GM21619 (cell line): Measurements from ENCODE around the gene HIVEP3.

ENCODE experiments used
- ATAC-seq: cut with Tn5 transposase; IDR thresholded peaks from one replicate; pipeline ENCODE4 v1.9.1; 2021; ENCODE audit not compliant: unreplicated experiment

The HIVEP3 gene

GRCh38 chr1:41493626-41494350, 424.9 kb downstream of the HIVEP3 start:
- no peak for ATAC-seq

DNA sequence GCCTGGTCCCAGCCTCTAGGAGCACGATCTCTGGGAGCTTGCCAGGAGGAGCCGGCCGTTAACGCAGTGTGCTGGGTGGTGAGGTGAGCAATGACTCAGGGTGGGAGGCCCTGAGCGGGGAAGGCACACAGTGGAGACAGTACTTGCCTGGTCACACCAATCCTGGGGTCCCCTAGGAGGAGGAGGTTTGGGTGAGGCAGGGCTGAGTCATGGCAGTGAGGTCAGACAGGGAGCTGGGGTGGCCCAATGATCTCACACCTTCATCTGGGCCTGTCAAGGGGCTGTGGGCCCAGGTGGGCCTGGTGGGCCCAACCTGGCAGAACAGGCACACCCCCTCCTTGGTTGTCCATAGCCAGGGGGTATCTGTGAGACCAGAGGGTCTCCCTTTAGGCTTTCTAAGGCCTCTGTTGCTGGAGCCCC, 425.6 kb downstream of the HIVEP3 start:
- ATAC-seq: no peak

- ATAC-seq: no peak
Measured at GRCh38 chr1:41492341-41492848, 426.3 kb downstream of the HIVEP3 start.

- no peak for ATAC-seq
Measured at GRCh38 chr1:41490911-41491310, 427.8 kb downstream of the HIVEP3 start.

- ATAC-seq: no peak
Measured at GRCh38 chr1:41489561-41489960, 429.2 kb downstream of the HIVEP3 start.

- ATAC-seq: no peak
Measured at GRCh38 chr1:41488040-41488951, 430.4 kb downstream of the HIVEP3 start.

GRCh38 chr1:41487126-41488039, 431.3 kb downstream of the HIVEP3 start:
- ATAC-seq: no peak

DNA sequence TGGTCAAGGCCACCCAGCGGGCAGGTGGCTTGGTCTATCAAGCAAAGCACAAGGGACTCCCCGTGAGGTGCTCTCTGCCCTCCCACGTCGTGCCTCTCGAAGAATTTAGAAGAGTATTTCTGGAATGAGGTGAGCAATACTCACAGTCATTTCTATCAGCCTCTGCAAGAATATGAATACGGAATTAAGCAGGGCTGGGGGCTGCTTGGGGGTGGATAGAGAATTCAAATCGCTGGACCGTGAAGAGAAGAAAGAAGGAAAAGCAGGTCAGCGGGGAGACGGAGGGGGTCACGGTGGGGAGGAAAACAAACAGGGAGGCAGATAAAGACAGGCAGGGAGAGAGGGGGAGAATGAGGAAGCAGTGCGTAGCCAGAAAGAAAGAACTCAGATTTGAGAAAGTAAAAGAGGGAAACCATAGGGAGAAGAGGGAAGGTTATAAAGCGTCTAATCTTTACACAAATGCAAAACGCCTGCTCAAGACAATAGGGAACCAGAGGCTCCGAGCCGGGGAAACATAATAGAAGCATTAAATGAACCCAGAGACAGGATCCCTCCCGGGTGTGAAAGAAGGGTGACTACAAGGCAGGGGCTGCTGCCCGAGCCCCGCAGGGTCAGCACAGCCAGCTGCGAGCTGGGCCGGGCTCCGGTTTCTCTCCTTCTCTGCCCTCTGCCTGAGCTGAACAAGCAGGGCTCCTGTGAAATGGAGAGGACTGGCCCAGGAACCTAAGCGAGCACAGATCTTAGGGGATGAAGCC, 432.2 kb downstream of the HIVEP3 start:
- no peak for ATAC-seq

DNA sequence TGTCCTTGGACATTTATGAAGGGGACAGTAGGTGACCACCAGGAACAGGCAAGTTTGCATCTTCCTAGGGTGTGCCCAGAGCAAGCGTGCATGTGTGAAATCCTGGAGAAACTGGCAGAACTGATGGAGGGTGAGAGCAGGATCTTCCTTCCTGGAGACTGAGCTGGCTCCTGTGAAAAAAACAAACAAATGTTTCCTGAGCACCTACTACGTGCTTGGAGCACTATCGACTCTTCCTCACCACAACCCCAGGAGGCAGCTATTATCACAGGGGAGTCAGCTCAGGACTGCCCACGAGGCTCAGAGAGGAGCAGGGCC, 432.7 kb downstream of the HIVEP3 start:
- ATAC-seq: no peak

DNA sequence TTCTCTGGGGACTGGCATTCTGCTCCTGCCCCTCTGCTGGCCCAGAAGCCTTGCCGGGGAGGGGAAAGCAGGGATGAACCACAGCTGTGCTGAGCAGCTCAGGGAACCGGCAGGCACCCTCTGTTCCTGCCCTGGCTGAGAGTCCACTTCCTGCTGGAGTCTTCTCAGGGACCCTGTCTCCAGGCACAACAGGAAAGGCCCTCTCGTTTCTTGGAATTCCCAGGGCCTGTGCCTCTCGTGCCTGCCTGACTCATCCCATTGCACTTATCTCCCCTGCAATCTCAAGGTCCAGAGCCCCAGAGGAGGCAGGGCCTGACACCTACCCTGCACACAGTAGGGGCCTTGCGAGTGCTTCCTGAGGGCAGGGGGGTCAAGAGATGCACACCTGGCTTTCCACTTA, 433.1 kb downstream of the HIVEP3 start:
- ATAC-seq: no peak

DNA sequence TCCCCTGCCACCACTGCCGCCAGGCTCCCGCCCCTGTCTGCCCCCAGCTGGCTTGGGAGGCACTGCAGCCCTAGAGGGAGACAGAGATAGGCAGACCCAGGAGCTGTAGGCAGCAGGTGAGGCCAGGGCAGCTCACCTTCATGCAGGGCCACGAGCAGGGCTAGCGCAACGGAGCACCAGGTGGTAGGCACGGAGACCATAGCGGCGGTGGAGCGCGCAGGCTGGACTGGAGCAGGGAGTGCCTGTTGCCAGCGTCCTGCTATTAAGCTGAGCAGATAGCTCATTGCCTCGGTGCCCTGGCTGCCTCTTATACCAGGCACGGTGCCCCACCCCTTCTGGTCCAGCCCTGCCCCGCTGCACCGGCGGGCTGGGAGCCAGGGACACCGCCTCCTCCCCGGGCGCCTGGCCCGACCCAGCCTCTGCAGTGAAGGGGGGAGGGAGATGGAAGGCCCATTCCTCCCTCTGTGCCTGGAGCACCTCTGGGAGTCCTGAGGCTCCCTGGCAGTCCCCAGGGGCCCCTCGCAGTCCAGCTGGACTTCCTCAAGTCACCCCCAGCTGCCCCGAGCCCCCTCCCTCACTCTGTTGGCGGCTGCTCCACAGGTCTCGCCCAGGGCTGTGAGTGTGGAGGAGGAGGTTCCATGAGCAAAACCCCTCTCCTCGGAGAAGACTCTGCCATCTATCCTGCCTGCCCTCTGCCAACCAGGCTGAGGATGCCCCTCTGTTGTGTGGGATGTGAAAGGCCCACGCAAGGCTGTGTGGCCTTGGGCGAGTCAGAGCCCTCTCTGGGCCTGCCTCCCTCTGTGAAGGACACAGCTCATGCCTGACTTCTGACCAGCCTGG, 434.1 kb downstream of the HIVEP3 start, which contains the start of gene EDN2:
Gene EDN2, minus strand, starts transcription at position 282 of the 840 bp plus-strand sequence. Its CDS starts 82 bp downstream, at position 200.
- ATAC-seq: no peak

DNA sequence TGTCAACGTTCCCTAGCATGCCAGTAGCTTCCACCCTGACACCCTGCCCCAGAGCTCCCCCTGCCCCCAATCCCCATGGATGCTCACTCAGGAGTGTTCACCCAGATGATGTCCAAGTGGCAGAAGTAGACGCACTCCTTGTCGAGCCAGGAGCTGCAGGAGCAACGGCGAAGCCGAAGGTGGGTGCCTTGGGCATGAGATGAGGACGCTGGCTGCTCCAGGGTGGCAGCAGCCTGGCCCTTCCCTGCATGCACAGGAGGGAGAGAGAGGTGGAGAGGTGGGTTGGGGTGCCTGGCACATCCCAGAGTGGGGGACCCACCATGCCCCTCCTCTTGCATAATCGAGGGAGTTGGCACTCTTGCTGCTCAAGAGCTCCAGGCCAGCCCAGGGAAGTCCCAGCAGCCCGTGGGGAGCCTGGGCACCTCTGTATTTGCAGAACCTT, 434.7 kb downstream of the HIVEP3 start:
- ATAC-seq: no peak

DNA sequence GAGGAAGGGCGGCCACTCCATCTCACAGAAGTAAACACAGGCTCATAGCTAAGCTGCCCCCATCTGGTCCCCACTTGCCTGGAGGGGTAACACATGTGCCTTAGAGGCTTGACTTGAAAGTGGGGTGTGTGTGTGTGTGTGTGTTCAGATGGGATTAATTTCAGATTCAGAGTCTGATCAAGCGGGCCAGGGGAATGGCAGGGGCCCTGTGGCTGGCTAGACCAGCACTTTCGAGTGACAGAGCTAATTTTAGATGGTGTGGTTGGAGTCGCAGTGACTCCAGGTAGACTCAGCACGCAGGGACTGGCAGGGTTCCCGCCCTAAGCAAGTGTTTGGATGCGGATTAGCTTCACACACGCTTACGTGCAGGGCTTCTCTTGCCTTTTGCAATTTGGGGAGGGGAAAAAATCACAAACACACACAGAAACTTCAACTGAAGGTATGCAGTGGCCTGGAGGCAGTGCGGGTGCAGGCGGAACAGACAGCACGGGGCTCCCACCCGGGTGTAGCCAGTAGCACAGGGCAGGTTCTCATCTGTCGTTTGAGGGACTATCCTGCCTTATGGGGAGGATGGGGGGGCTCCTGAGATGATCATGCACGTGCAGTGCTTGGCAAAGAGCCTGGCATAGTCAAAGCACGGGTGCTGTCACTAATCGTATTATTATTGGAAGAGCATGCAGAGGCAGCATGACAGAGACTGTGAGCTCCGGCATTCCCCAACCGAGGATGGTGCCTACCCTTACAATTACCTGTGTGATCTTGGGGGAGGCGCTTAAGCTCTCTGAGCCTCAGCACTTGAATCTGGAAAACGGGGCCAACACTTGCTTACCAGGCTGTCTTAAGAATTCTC, 435.5 kb downstream of the HIVEP3 start:
- no peak for ATAC-seq

GRCh38 chr1:41482001-41482765, 436.5 kb downstream of the HIVEP3 start:
- ATAC-seq: no peak

DNA sequence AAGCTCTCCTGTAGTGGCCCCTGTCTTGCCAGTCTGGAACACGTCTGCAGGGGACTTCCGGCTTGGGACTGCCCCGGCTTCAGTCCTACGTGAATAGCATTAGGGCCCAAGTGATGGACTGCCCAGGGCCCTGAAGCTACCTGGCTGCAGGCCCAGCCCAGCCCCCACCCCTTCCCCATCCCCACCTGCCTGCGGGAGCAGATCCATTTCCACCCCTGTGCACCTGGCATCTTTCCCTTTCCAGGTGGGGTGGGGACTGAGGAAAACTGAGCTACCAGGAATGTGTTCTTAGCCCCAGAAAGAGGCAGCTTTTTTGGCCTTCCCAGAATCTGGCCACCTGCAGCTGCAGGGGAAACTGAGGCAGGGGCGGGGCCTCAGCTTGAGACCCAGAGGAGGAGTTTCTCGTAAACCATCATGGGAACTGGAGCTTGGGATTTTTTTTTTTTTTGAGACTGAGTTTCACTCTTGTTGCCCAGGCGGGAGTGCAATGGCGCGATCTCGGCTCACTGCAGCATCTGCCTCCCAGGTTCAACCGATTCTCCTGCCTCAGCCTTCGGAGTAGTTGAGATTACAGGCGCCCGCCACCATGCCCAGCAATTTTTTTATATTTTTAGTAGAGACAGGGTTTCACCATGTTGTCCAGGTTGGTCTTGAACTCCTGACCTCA, 437.5 kb downstream of the HIVEP3 start:
- ATAC-seq: no peak

DNA sequence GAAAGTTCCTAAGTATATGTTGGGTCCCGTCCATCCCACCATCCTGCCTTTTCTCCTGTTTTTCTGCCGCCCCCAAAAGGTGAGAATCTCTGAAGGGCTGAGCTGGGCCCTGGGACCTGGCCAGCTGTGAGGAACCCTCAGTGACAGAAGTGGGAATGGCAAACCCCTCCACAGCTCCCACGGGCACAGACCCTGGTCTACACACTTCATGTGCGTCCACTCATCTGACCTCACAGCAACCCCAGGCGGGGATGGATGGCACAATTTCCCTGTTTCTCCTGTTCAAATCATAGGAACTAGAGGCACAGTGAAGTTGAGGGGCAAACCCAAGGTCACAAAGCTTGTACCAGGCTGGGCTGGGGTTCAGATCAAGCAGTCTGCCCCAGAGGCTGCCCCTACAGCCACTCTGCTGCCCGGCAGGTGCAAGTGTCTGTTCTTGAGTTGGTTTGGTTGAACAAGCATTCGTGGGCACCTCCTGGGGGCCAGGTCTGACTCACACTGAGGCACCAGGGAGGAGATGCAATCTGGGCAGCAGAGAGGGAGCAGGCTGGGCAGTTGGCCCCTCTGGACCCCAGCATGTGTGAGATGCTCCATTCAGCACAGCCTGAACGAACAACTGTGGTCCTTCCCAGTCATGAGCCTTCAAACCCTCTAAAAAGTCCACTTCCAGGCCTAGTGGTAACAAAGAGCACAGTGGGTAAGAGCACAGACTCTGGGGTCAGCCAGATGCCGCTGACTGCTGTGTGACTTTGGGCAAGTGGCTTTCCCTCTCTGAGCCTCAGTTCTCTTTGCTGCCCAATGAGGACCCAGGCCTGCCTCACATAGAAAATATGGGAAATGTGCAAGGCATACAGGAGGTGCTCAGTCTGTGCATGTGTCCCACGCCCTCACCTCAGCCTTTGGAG, 438.3 kb downstream of the HIVEP3 start:
- no peak for ATAC-seq
